Gastroesophageal sphincter (tissue), 4 donors: ENCODE results near the gene SEC14L2. TPM values are rescaled to one million over a fixed set of nuclear protein-coding genes. Genes with fewer than 3 reads are reported as not detected.

Source experiments
- ATAC-seq: fragments of 150-250 bp; one replicate; pipeline ENCODE4 v1.9.1; 2016; ENCODE audit warnings: mild to moderate bottlenecking, moderate library complexity
- H3K27ac ChIP-seq, 4 donors: fragments of 200-600 bp; sonication (generic) in 3 of 4; 1 replicate in 3 of 4; 2 replicates in 1 of 4; pipeline ENCODE4 v1.5.1; 2016 to 2019
- H3K27me3 ChIP-seq: fragments of 200-600 bp; sonication (generic); one replicate; pipeline ENCODE4 v1.5.1; 2019
- H3K36me3 ChIP-seq, 2 donors: fragments of 200-600 bp; sonication (generic); one replicate each; pipeline ENCODE4 v1.5.1; 2019; ENCODE audit warnings: control low read depth in 1 of 2
- H3K4me1 ChIP-seq, 3 donors: fragments of 200-600 bp; sonication (generic); 1 replicate in 2 of 3; 2 replicates in 1 of 3; pipeline ENCODE4 v1.5.1; 2016 to 2019; ENCODE audit warnings: control low read depth in 2 of 3
- H3K4me3 ChIP-seq, 2 donors: fragments of 200-600 bp; sonication (generic); one replicate each; pipeline ENCODE4 v1.5.1; 2019; ENCODE audit warnings: mild to moderate bottlenecking in 1 of 2, moderate library complexity in 1 of 2
- H3K9me3 ChIP-seq, 3 donors: fragments of 200-600 bp; sonication (generic); one replicate each; pipeline ENCODE4 v1.5.1; 2017 to 2019; ENCODE audit warnings: control low read depth in 2 of 3
- EP300 ChIP-seq: sonication (generic); formaldehyde crosslinking; IDR thresholded peaks from one replicate; pipeline ENCODE4 v1.6.1; 2017; ENCODE audit warnings: antibody characterized with exemption, mild to moderate bottlenecking
- POLR2A ChIP-seq, 2 donors: fragments of 450-650 bp; IDR thresholded peaks; one replicate each; pipeline ENCODE4 v1.6.1; 2017; ENCODE audit warnings: antibody characterized with exemption in 2 of 2, mild to moderate bottlenecking in 2 of 2, moderate library complexity in 1 of 2
- POLR2AphosphoS5 ChIP-seq: sonication (generic); formaldehyde crosslinking; IDR thresholded peaks from one replicate; pipeline ENCODE4 v1.6.1; 2017; ENCODE audit warnings: antibody characterized with exemption
- WGBS, 2 donors: methylation state at CpG; one replicate each; pipeline ENCODE4 v1.1.5; 2018; ENCODE audit warnings: low coverage in 1 of 2; 5-methylcytosine and 5-hydroxymethylcytosine counted together
- total RNA-seq, 4 donors: library from RNA; depleted of rRNA; stranded (reverse); fragments of >200 nt; gene quantifications; one replicate each; pipeline ENCODE4 v1.1.0, GENCODE V29; 2016
- TF ChIP-seq, protein P1 (sequence below), 4 experiments: fragments of 200-600 bp in 2 of 4; fragments of 450-650 bp in 2 of 4; sonication (generic) in 1 of 4; IDR thresholded peaks; one replicate each; pipeline ENCODE4 v1.5.1; 2017 to 2019; ENCODE audit warnings: antibody characterized with exemption in 4 of 4, mild to moderate bottlenecking in 2 of 4, moderate library complexity in 2 of 4

SEC14L2 gene
- total RNA-seq, 4 donors from 2014 or later = 8.1 to 27.2 (median 15.8) TPM

- Histone ChIP-seq H3K27ac (peak overlapping the region in 3 of 4 donors; percentile 83 to 98 (median 84)), H3K36me3 (no peaks in the 10 kb centered on the region), H3K4me1 (peaks cover 0 to 45% (median 30%) of the 10 kb centered on the region in 3 donors), H3K4me3 (peak overlapping the region in 1 of 2 donors; percentile 66), H3K9me3 (no peaks in the 10 kb centered on the region), H3K27me3 (no peaks in the 10 kb centered on the region)
- peak; percentile 7 for ATAC-seq
- 40 to 64% methylated on average over 2 to 11 of the region's 29 CpGs for WGBS, 2 donors
- TF ChIP-seq POLR2AphosphoS5 (peak; percentile 37), POLR2A (IDR thresholded peaks at IDR 0.05) (no peak), EP300 (no peak)
- TF ChIP-seq, protein P1, sequence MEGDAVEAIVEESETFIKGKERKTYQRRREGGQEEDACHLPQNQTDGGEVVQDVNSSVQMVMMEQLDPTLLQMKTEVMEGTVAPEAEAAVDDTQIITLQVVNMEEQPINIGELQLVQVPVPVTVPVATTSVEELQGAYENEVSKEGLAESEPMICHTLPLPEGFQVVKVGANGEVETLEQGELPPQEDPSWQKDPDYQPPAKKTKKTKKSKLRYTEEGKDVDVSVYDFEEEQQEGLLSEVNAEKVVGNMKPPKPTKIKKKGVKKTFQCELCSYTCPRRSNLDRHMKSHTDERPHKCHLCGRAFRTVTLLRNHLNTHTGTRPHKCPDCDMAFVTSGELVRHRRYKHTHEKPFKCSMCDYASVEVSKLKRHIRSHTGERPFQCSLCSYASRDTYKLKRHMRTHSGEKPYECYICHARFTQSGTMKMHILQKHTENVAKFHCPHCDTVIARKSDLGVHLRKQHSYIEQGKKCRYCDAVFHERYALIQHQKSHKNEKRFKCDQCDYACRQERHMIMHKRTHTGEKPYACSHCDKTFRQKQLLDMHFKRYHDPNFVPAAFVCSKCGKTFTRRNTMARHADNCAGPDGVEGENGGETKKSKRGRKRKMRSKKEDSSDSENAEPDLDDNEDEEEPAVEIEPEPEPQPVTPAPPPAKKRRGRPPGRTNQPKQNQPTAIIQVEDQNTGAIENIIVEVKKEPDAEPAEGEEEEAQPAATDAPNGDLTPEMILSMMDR (IDR thresholded peaks at IDR 0.05) = peak in 3 of 4 experiments; percentile 54 to 75 (median 67)
Measured at GRCh38 chr22:30426388-30427353, 29.9 kb downstream of the SEC14L2 start.

GRCh38 chr22:30427871-30428270 is 31.1 kb downstream of the SEC14L2 start:
- 80% methylated on average over 1 of the region's 1 CpG; no CpG with 5 or more reads in 1 of the 2 donors for WGBS, 2 donors
- no peak for TF ChIP-seq POLR2AphosphoS5
- TF ChIP-seq, protein P1 (IDR thresholded peaks at IDR 0.05) = no peak
- TF ChIP-seq EP300 = no peak
- no peak for TF ChIP-seq POLR2A (IDR thresholded peaks at IDR 0.05)
- Histone ChIP-seq H3K36me3 (no peaks in the 10 kb centered on the region), H3K27ac (no peak overlapping the region), H3K4me1 (peaks cover 0 to 33% (median 20%) of the 10 kb centered on the region in 3 donors), H3K27me3 (no peaks in the 10 kb centered on the region), H3K9me3 (no peaks in the 10 kb centered on the region), H3K4me3 (no peak overlapping the region)
- no peak for ATAC-seq

GRCh38 chr22:30429887-30430286 is 33.1 kb downstream of the SEC14L2 start:
- TF ChIP-seq POLR2AphosphoS5 = no peak
- TF ChIP-seq, protein P1 (IDR thresholded peaks at IDR 0.05) = no peak
- no peak for TF ChIP-seq EP300
- TF ChIP-seq POLR2A (IDR thresholded peaks at IDR 0.05) = no peak
- Histone ChIP-seq H3K9me3 (no peaks in the 10 kb centered on the region), H3K4me1 (peaks cover 0 to 21% (median 14%) of the 10 kb centered on the region in 3 donors), H3K4me3 (no peak overlapping the region), H3K36me3 (no peaks in the 10 kb centered on the region), H3K27me3 (no peaks in the 10 kb centered on the region), H3K27ac (no peak overlapping the region)
- 38 to 44% methylated on average over 3 to 4 of the region's 4 CpGs for WGBS, 2 donors
- ATAC-seq = no peak

DNA sequence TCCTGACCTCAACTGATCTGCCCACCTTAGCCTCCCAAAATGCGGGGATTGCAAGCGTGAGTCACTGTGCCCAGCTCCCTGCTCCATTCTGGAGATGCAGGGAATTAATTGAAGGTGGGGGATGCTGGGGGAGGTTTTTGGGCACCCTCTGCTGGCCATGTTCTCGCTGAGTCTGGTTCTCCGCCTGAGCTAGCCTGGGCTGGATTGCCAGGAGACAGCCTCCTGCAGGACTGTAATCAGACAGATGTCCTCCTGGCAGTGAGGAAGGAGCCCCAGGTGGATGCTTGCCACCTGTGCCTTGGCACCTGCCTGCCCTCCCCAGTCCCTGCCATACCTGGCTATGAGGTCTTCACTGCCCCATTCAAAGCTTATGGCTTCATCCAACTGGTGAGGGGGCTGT is 34.1 kb downstream of the SEC14L2 start:
- Histone ChIP-seq H3K4me1 (peaks cover 0 to 11% (median 3%) of the 10 kb centered on the region in 3 donors), H3K9me3 (no peaks in the 10 kb centered on the region), H3K27me3 (no peaks in the 10 kb centered on the region), H3K27ac (no peak overlapping the region), H3K36me3 (no peaks in the 10 kb centered on the region), H3K4me3 (no peak overlapping the region)
- no peak for ATAC-seq
- TF ChIP-seq, protein P1 (IDR thresholded peaks at IDR 0.05) = no peak
- TF ChIP-seq POLR2A (IDR thresholded peaks at IDR 0.05) (no peak), POLR2AphosphoS5 (no peak), EP300 (no peak)
- 70% methylated on average over 2 of the region's 4 CpGs; no CpG with 5 or more reads in 1 of the 2 donors for WGBS, 2 donors
